ENCODE data around the gene QPCTL.

GRCh38 chr19:45667620-45668341 is 24.7 kb upstream of the QPCTL start, which contains the start of gene GIPR:
- TF ChIP-seq, protein P1, sequence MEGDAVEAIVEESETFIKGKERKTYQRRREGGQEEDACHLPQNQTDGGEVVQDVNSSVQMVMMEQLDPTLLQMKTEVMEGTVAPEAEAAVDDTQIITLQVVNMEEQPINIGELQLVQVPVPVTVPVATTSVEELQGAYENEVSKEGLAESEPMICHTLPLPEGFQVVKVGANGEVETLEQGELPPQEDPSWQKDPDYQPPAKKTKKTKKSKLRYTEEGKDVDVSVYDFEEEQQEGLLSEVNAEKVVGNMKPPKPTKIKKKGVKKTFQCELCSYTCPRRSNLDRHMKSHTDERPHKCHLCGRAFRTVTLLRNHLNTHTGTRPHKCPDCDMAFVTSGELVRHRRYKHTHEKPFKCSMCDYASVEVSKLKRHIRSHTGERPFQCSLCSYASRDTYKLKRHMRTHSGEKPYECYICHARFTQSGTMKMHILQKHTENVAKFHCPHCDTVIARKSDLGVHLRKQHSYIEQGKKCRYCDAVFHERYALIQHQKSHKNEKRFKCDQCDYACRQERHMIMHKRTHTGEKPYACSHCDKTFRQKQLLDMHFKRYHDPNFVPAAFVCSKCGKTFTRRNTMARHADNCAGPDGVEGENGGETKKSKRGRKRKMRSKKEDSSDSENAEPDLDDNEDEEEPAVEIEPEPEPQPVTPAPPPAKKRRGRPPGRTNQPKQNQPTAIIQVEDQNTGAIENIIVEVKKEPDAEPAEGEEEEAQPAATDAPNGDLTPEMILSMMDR (IDR thresholded peaks at IDR 0.05), result no peak
- no peak for TF ChIP-seq EZH2 (IDR thresholded peaks at IDR 0.05; ENCODE audit: borderline replicate concordance, insufficient read depth, low read depth, low read length, poor library complexity, severe bottlenecking)

Data from B cell (primary cell).